IPS DF 6.9 (cell line): Measurements from ENCODE around the gene PLS3.

Source experiments
- DNase-seq: peaks from one replicate; pipeline ENCODE4 v3.0.0-alpha.2; 2013; ENCODE audit warnings: low read depth, low spot score
- H3K27ac ChIP-seq: one replicate; pipeline ENCODE4 v1.5.1; 2013; ENCODE audit warnings: low read length, control low read depth
- H3K27me3 ChIP-seq: 2 replicates; pipeline ENCODE4 v1.6.1; 2013; ENCODE audit warnings: mild to moderate bottlenecking, low read length; ENCODE audit not compliant: control insufficient read depth, insufficient read depth
- H3K36me3 ChIP-seq: 2 replicates; pipeline ENCODE4 v1.6.1; 2013; ENCODE audit warnings: low read length; ENCODE audit not compliant: control insufficient read depth, insufficient read depth
- H3K4me1 ChIP-seq: 2 replicates; pipeline ENCODE4 v1.6.1; 2013; ENCODE audit warnings: low read length; ENCODE audit not compliant: control insufficient read depth, insufficient read depth
- H3K4me3 ChIP-seq: 2 replicates; pipeline ENCODE4 v1.5.1; 2013; ENCODE audit warnings: mild to moderate bottlenecking, low read length
- H3K9me3 ChIP-seq: 2 replicates; pipeline ENCODE4 v1.6.1; 2013; ENCODE audit warnings: low read length, inconsistent platforms; ENCODE audit not compliant: control insufficient read depth, insufficient read depth
- WGBS: extraction: QIAGEN DNeasy Blood & Tissue Kit; methylation state at CpG from one replicate; pipeline ENCODE4 v1.1.7; 2013; ENCODE audit warnings: mixed read lengths, missing lambda C conversion rate; ENCODE audit not compliant: insufficient read length, insufficient coverage; 5-methylcytosine and 5-hydroxymethylcytosine counted together

The PLS3 gene

GRCh38 chrX:115565888-115566287 lies 4.9 kb downstream of the PLS3 start:
- no peaks in the 10 kb centered on the region for H3K4me1 ChIP-seq
- H3K27ac ChIP-seq = no peak overlapping the region
- WGBS = no CpG with 5 or more reads among the region's 2 CpGs
- no peaks in the 10 kb centered on the region for H3K9me3 ChIP-seq
- H3K36me3 ChIP-seq = no peaks in the 10 kb centered on the region
- H3K27me3 ChIP-seq = no peaks in the 10 kb centered on the region
- no peak for DNase-seq
- no peak overlapping the region for H3K4me3 ChIP-seq

DNA sequence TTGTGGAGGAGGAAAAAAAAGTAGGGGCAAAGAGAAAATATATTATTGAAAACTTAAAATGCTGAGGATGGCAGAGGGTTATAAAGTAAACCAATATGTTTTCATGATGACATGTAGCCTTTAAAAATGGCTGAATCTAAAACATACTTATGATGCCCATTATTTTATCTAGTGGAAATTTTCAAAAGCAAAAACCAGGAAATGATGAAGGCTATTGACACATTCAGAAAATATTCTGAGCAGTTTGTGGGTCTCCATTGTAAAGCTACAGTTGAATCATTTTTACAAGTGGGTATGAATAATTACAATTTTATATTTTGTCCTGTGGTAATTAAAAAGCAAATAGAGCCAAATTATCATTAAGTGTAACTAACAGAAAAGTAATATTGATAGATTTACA lies 10.7 kb downstream of the PLS3 start:
- no peak for DNase-seq
- no peaks in the 10 kb centered on the region for H3K9me3 ChIP-seq
- H3K27ac ChIP-seq = no peak overlapping the region

DNA sequence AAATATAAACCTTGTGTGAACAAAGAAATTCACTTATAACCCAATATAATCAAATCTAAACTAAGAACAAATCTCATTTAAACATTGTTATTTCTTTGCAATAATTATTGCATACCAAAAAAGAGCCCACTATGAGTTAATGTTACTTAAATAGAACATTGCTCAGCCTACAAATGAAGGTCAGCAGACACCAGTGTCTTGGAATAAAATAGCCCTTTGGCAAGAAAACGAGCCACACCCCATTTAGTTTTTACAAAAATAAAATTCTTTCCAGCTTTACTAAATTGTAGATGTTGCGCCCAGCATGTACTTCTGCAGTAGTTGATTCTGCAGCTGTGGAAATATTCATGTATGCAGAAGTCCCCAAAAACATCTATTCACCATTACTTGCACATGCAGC lies 12.2 kb downstream of the PLS3 start:
- H3K27ac ChIP-seq = no peak overlapping the region
- H3K4me1 ChIP-seq = no peaks in the 10 kb centered on the region
- H3K4me3 ChIP-seq = no peak overlapping the region
- no peak for DNase-seq
- no CpG with 5 or more reads among the region's 2 CpGs for WGBS
- no peaks in the 10 kb centered on the region for H3K27me3 ChIP-seq
- H3K36me3 ChIP-seq = no peaks in the 10 kb centered on the region
- H3K9me3 ChIP-seq = no peaks in the 10 kb centered on the region

More for the DNA sequence above, 10.7 kb downstream of the PLS3 start:
- no peaks in the 10 kb centered on the region for H3K36me3 ChIP-seq
- no peaks in the 10 kb centered on the region for H3K27me3 ChIP-seq
- H3K4me1 ChIP-seq = no peaks in the 10 kb centered on the region
- no peak overlapping the region for H3K4me3 ChIP-seq

DNA sequence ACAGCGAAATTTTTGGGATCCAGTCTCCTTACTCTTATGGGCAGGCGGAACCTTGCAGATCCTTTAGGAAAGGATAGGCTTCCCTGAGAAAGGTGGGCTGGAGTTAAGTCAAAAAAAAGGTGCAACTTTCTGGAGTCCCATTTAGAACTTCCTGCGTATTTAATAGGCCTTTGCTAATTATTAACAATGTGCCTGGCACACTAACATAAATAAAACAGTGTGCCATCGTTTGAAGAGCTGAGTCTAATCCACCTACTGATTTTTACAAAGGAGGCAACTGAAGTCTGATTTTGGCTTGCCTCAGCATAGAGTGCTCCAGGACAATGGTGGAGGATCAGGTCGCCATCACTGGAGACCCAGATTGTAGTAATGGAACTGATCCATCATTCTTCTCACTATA lies 15.7 kb downstream of the PLS3 start:
- no peak for DNase-seq
- H3K4me3 ChIP-seq = no peak overlapping the region
- no peaks in the 10 kb centered on the region for H3K9me3 ChIP-seq
- H3K27ac ChIP-seq = no peak overlapping the region
- H3K36me3 ChIP-seq = no peaks in the 10 kb centered on the region
- no peaks in the 10 kb centered on the region for H3K4me1 ChIP-seq
- no peaks in the 10 kb centered on the region for H3K27me3 ChIP-seq
- no CpG with 5 or more reads among the region's 5 CpGs for WGBS

- no peaks in the 10 kb centered on the region for H3K4me1 ChIP-seq
- H3K27me3 ChIP-seq = no peaks in the 10 kb centered on the region
- DNase-seq = no peak
- H3K36me3 ChIP-seq = no peaks in the 10 kb centered on the region
- H3K9me3 ChIP-seq = no peaks in the 10 kb centered on the region
- no CpG with 5 or more reads among the region's 2 CpGs for WGBS
- H3K4me3 ChIP-seq = no peak overlapping the region
- H3K27ac ChIP-seq = no peak overlapping the region
Measured at GRCh38 chrX:115579327-115579726, 18.4 kb downstream of the PLS3 start.

DNA sequence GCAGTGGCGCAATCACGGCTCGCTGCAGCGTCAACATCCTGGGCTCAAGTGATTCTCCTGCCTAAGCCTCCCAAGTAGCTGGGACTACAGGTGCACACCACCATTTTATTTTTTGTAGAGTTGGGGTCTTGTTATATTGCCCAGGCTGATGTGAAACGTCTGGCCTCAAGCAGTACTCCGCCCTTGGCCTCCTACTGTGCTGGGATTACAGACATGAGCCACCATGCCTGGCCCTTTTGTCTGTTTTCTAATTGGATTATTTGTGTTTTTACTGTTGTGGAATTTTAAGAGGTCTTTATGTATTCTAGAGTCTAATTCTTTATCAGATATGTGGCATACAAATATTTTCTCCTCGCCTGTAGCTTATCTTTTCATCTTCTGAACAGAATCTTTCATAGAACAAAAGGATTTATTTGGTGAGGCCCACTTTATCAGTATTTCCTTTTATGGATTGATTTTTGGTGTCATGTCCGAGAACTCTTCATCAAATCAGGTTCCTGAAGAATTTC lies 18.9 kb downstream of the PLS3 start:
- no CpG with 5 or more reads among the region's 8 CpGs for WGBS
- Histone ChIP-seq H3K4me1 (no peaks in the 10 kb centered on the region), H3K27ac (no peak overlapping the region), H3K27me3 (no peaks in the 10 kb centered on the region), H3K9me3 (no peaks in the 10 kb centered on the region), H3K36me3 (no peaks in the 10 kb centered on the region), H3K4me3 (no peak overlapping the region)
- DNase-seq = no peak

- no peaks in the 10 kb centered on the region for H3K36me3 ChIP-seq
- no peaks in the 10 kb centered on the region for H3K9me3 ChIP-seq
- no peak overlapping the region for H3K4me3 ChIP-seq
- DNase-seq = no peak
- H3K4me1 ChIP-seq = no peaks in the 10 kb centered on the region
- no peak overlapping the region for H3K27ac ChIP-seq
- no peaks in the 10 kb centered on the region for H3K27me3 ChIP-seq
- WGBS = no CpG with 5 or more reads among the region's 2 CpGs
Measured at GRCh38 chrX:115581759-115582615, 21.0 kb downstream of the PLS3 start.

DNA sequence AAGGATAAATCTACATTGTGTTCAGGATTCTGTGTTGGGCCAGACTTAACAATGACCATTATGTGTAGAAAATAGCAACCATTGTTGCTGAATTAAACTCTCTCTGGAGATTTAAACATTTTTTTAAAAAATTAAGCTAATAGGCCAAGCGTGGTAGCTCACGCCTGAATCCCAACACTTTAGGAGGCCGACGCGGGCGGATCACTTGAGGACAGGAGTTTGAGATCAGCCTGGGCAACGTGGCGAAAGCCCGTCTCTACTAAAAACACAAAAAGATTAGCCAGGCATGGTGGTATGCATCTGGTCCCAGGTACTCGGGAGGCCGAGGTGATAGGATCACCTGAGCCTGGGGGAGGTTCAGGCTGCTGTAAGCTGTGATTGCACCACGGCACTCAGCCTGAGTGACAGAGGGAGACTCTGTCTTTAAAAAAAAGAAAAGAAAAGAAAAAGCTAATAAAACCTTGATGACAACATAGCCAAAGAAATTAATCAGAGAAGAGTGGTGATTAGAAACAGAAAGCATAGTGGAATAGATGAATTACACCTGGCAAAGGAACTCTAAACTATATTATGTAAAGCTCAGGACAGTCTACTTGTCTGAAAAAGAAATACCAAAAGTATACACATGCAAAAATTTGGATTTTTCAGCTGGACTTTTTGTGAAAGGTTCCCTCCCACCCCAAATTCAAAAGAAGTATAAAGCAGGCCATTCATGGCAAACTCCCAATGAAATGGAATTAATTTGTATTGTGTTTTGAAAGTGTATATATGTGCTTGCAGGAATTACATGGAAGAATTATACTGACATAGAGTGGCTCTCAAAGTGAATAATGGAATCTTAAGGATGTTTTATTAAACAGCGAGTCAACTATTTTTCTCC lies 21.9 kb downstream of the PLS3 start:
- WGBS = no CpG with 5 or more reads among the region's 13 CpGs
- no peak overlapping the region for H3K4me3 ChIP-seq
- DNase-seq = no peak
- no peaks in the 10 kb centered on the region for H3K36me3 ChIP-seq
- no peaks in the 10 kb centered on the region for H3K9me3 ChIP-seq
- H3K27me3 ChIP-seq = no peaks in the 10 kb centered on the region
- no peak overlapping the region for H3K27ac ChIP-seq
- no peaks in the 10 kb centered on the region for H3K4me1 ChIP-seq

DNA sequence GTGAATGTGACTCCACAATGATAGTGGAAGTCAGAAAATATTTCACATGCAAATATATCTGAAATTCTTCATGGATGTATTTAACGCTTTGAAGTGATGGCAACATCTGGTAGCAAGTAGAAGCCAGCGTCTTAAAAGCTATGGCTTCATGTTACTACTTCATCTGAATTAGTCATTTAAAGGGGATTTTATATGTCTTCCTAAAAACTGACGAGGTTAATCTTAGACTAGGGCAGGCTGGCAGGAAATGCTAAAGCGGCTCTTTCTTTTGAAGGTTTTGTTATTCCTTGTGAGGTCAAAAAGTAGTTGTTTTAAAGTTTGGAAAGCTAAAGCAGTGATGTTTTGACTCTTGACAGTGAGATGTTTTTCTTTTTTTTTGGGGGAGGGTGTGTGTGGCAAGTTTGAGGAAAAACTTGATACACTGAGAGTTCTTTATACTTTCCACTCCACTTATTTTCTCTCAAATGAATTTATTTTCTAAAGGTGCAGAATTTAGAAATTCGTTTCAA lies 22.6 kb downstream of the PLS3 start:
- DNase-seq = no peak
- no peaks in the 10 kb centered on the region for H3K36me3 ChIP-seq
- no peak overlapping the region for H3K4me3 ChIP-seq
- no peaks in the 10 kb centered on the region for H3K9me3 ChIP-seq
- no peak overlapping the region for H3K27ac ChIP-seq
- H3K4me1 ChIP-seq = no peaks in the 10 kb centered on the region
- WGBS = no CpG with 5 or more reads among the region's 5 CpGs
- no peaks in the 10 kb centered on the region for H3K27me3 ChIP-seq

DNA sequence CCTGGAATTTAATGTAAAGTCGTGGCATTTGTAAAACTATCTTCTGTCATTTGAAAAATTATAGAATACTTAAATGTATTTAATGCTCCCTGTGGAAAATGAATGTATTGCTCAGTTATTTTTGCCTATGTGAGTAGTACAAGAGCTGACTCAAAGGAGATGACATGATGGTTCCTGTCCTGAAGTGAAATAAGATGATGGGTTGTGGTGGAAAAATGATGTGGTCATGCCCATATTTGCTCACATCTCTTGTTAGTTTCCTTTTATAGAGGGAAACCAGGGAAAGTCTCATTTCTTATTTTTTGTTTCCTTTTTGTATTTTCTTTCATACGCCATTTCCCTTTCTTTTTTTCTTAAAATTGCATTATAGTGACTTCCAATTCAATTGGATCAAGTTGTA lies 23.7 kb downstream of the PLS3 start:
- no peak for DNase-seq
- Histone ChIP-seq H3K36me3 (no peaks in the 10 kb centered on the region), H3K27ac (no peak overlapping the region), H3K27me3 (no peaks in the 10 kb centered on the region), H3K4me3 (no peak overlapping the region), H3K4me1 (no peaks in the 10 kb centered on the region), H3K9me3 (no peaks in the 10 kb centered on the region)
- no CpG with 5 or more reads among the region's 2 CpGs for WGBS
